Liver (tissue), 9 donors: ENCODE results near the gene RAB31. TPM values are rescaled to one million over a fixed set of nuclear protein-coding genes. Genes with fewer than 3 reads are reported as not detected.

Experiments used
- DNase-seq: peaks from one replicate; pipeline ENCODE4 v3.0.0-alpha.2; 2017; ENCODE audit warnings: low spot score
- H3K27ac ChIP-seq, 2 donors: one replicate each; pipeline ENCODE4 v1.7.0; 2013; ENCODE audit warnings: inconsistent platforms in 2 of 2, low read length in 2 of 2, control low read depth in 1 of 2, low read depth in 1 of 2, mild to moderate bottlenecking in 1 of 2
- H3K27me3 ChIP-seq, 4 donors: one replicate each; pipeline versions ENCODE4 v1.6.1 to v1.7.0; 2013; ENCODE audit warnings: low read length in 3 of 4, inconsistent platforms in 1 of 4, mild to moderate bottlenecking in 1 of 4, moderate library complexity in 1 of 4; ENCODE audit not compliant: control insufficient read depth in 4 of 4, insufficient read depth in 4 of 4
- H3K36me3 ChIP-seq, 4 donors: one replicate each; pipeline versions ENCODE4 v1.6.1 to v1.7.0; 2013; ENCODE audit warnings: low read length in 3 of 4, mild to moderate bottlenecking in 3 of 4, low read depth in 1 of 4, moderate library complexity in 1 of 4; ENCODE audit not compliant: control insufficient read depth in 4 of 4, insufficient read depth in 3 of 4
- H3K4me1 ChIP-seq, 4 donors: one replicate each; pipeline versions ENCODE4 v1.6.1 to v1.7.0; 2013; ENCODE audit warnings: low read length in 3 of 4, mild to moderate bottlenecking in 3 of 4, moderate library complexity in 1 of 4; ENCODE audit not compliant: control insufficient read depth in 4 of 4, insufficient read depth in 4 of 4
- H3K4me3 ChIP-seq, 3 donors: one replicate each; pipeline versions ENCODE4 v1.6.1 to v1.7.0; 2013; ENCODE audit warnings: low read length in 3 of 3, control low read depth in 1 of 3, low read depth in 1 of 3, mild to moderate bottlenecking in 1 of 3
- H3K9ac ChIP-seq, 2 donors: one replicate each; pipeline ENCODE4 v1.7.0; 2013; ENCODE audit warnings: low read length in 2 of 2, mild to moderate bottlenecking in 2 of 2, moderate library complexity in 2 of 2, control low read depth in 1 of 2, low read depth in 1 of 2
- H3K9me3 ChIP-seq, 4 donors: one replicate each; pipeline versions ENCODE4 v1.6.1 to v1.7.0; 2013; ENCODE audit warnings: low read length in 3 of 4; ENCODE audit not compliant: control insufficient read depth in 4 of 4
- ATF3 ChIP-seq: IDR thresholded peaks from 2 replicates; pipeline ENCODE4 v1.6.1; 2016; ENCODE audit warnings: antibody characterized with exemption
- CTCF ChIP-seq: fragments of 150-350 bp; IDR thresholded peaks from 2 replicates; pipeline ENCODE4 v1.5.1; 2017; ENCODE audit warnings: improper control_type of control experiment, low read depth, low read length; ENCODE audit not compliant: missing input control
- EGR1 ChIP-seq, 2 donors: IDR thresholded peaks; 2 replicates each; pipeline ENCODE4 v1.6.1; 2016 to 2018; ENCODE audit warnings: antibody characterized with exemption in 2 of 2, low read depth in 2 of 2
- FOXA1 ChIP-seq: IDR thresholded peaks from 2 replicates; pipeline ENCODE4 v1.6.1; 2016; ENCODE audit warnings: antibody characterized with exemption
- FOXA2 ChIP-seq: IDR thresholded peaks from 2 replicates; pipeline ENCODE4 v1.6.1; 2016; ENCODE audit warnings: antibody characterized with exemption
- GABPA ChIP-seq, 2 donors: IDR thresholded peaks in 1 of 2; conservative IDR thresholded peaks in 1 of 2; 2 replicates each; pipeline ENCODE4 v1.6.1; 2016; ENCODE audit warnings: antibody characterized with exemption in 2 of 2, mild to moderate bottlenecking in 1 of 2, moderate library complexity in 1 of 2
- HNF4A ChIP-seq, 2 donors: conservative IDR thresholded peaks; 2 replicates each; pipeline ENCODE4 v1.6.1; 2016; ENCODE audit warnings: antibody characterized with exemption in 2 of 2, mild to moderate bottlenecking in 2 of 2
- HNF4G ChIP-seq: IDR thresholded peaks from 2 replicates; pipeline ENCODE4 v1.6.1; 2016; ENCODE audit warnings: antibody characterized with exemption
- JUND ChIP-seq, 2 donors: IDR thresholded peaks; 2 replicates each; pipeline ENCODE4 v1.6.1; 2016; ENCODE audit warnings: antibody characterized with exemption in 2 of 2
- MAX ChIP-seq: IDR thresholded peaks from 2 replicates; pipeline ENCODE4 v1.6.1; 2016; ENCODE audit warnings: antibody characterized with exemption
- NR2F2 ChIP-seq: IDR thresholded peaks from 2 replicates; pipeline ENCODE4 v1.6.1; 2016; ENCODE audit warnings: antibody characterized with exemption
- RAD21 ChIP-seq, 2 donors: IDR thresholded peaks; 2 replicates each; pipeline ENCODE4 v1.6.1; 2016; ENCODE audit warnings: antibody characterized with exemption in 2 of 2, mild to moderate bottlenecking in 2 of 2
- REST ChIP-seq: IDR thresholded peaks from 2 replicates; pipeline ENCODE4 v1.6.1; 2016; ENCODE audit warnings: antibody characterized with exemption, mild to moderate bottlenecking
- RXRA ChIP-seq, 2 donors: IDR thresholded peaks; 2 replicates each; pipeline ENCODE4 v1.6.1; 2017 to 2018; ENCODE audit warnings: antibody characterized with exemption in 2 of 2, mild to moderate bottlenecking in 1 of 2
- SP1 ChIP-seq: IDR thresholded peaks from 2 replicates; pipeline ENCODE4 v1.6.1; 2018; ENCODE audit warnings: antibody characterized with exemption, mild to moderate bottlenecking
- TAF1 ChIP-seq: conservative IDR thresholded peaks from 2 replicates; pipeline ENCODE4 v1.6.1; 2016; ENCODE audit warnings: antibody characterized with exemption, mild to moderate bottlenecking
- YY1 ChIP-seq: IDR thresholded peaks from 2 replicates; pipeline ENCODE4 v1.6.1; 2016; ENCODE audit warnings: antibody characterized with exemption, mild to moderate bottlenecking
- ZBTB33 ChIP-seq: IDR thresholded peaks from 2 replicates; pipeline ENCODE4 v1.6.1; 2016; ENCODE audit warnings: antibody characterized with exemption
- WGBS: extraction: QIAGEN DNeasy Blood & Tissue Kit; methylation state at CpG from one replicate; pipeline ENCODE4 v1.1.7; 2013; 5-methylcytosine and 5-hydroxymethylcytosine counted together
- polyA plus RNA-seq, 2 donors: library from polyadenylated mRNA; stranded (reverse) in 1 of 2; unstranded in 1 of 2; fragments of 200-250 nt in 1 of 2; fragments of >200 nt in 1 of 2; fragmentation: Nextera tagmentation in 1 of 2; extraction: Ambion mirVana in 1 of 2; gene quantifications; one replicate each; pipeline versions ENCODE4 v1.2.1 to v1.2.3, GENCODE V29; 2013 to 2015
- total RNA-seq, 2 donors: library from RNA; depleted of rRNA; stranded (reverse); fragments of >200 nt; gene quantifications; one replicate each; pipeline ENCODE4 v1.2.3, GENCODE V29; 2014
- donor health status: healthy.
- donor health status: healthy.
- donor health status: healthy.
- donor health status: healthy.
- donor health status: healthy.

Gene RAB31
- total and polyA plus RNA-seq, 4 donors: 3.6 to 12.8 (median 9.7) TPM

- no peak for TF ChIP-seq ATF3
- no peak for TF ChIP-seq REST
Measured at GRCh38 chr18:9796011-9796410, 87.9 kb downstream of the RAB31 start (continued).

GRCh38 chr18:9796935-9797549 lies 88.9 kb downstream of the RAB31 start:
- no peaks in the 10 kb centered on the region for H3K4me1 ChIP-seq
- no peaks in the 10 kb centered on the region for H3K36me3 ChIP-seq
- TF ChIP-seq SP1 (no peak), HNF4A (conservative IDR thresholded peaks at IDR 0.05) (no peak), FOXA1 (no peak), MAX (no peak), JUND (IDR thresholded peaks at IDR 0.05) (no peak), ATF3 (no peak), YY1 (no peak), GABPA (IDR thresholded peaks at IDR 0.05 in 1 of 2, conservative IDR thresholded peaks at IDR 0.05 in 1 of 2) (no peak), REST (no peak), TAF1 (no peak), FOXA2 (no peak), RAD21 (IDR thresholded peaks at IDR 0.05) (no peak), EGR1 (IDR thresholded peaks at IDR 0.05; ENCODE audit: low read depth in 2 of 2) (no peak), CTCF (no peak), HNF4G (no peak), RXRA (IDR thresholded peaks at IDR 0.05) (no peak), ZBTB33 (no peak), NR2F2 (no peak)
- H3K27ac ChIP-seq: no peak overlapping the region
- no peak overlapping the region for H3K4me3 ChIP-seq
- no peaks in the 10 kb centered on the region for H3K27me3 ChIP-seq
- H3K9me3 ChIP-seq: no peaks in the 10 kb centered on the region
- 82% methylated on average over 9 of the region's 9 CpGs for WGBS
- no peak overlapping the region for H3K9ac ChIP-seq
- no peak for DNase-seq
